Stomach (tissue), 9 donors: ENCODE results near the gene CRADD. TPM values are rescaled to one million over a fixed set of nuclear protein-coding genes. Genes with fewer than 3 reads are reported as not detected.

Experiments used
- DNase-seq, 2 donors: peaks; one replicate each; pipeline versions ENCODE4 v3.0.0 to v3.0.0-alpha.2; 2013 to 2019
- H3K27ac ChIP-seq, 5 donors: fragments of 200-600 bp in 4 of 5; sonication (generic) in 4 of 5; one replicate each; pipeline ENCODE4 v1.5.1; 2013 to 2019; ENCODE audit warnings: mild to moderate bottlenecking in 1 of 5, moderate library complexity in 1 of 5
- H3K27me3 ChIP-seq, 3 donors: fragments of 200-600 bp; sonication (generic); one replicate each; pipeline ENCODE4 v1.5.1; 2017 to 2019; ENCODE audit warnings: mixed run types in 1 of 3
- H3K36me3 ChIP-seq, 4 donors: fragments of 200-600 bp; sonication (generic); 1 replicate in 3 of 4; 2 replicates in 1 of 4; pipeline ENCODE4 v1.5.1; 2016 to 2019
- H3K4me1 ChIP-seq, 4 donors: fragments of 200-600 bp; sonication (generic); one replicate each; pipeline ENCODE4 v1.5.1; 2016 to 2019
- H3K4me3 ChIP-seq, 4 donors: fragments of 200-600 bp; sonication (generic) in 3 of 4; one replicate each; pipeline ENCODE4 v1.5.1; 2016 to 2019; ENCODE audit warnings: mild to moderate bottlenecking in 1 of 4
- H3K9me3 ChIP-seq, 4 donors: fragments of 200-600 bp; sonication (generic); one replicate each; pipeline ENCODE4 v1.5.1; 2016 to 2019
- CTCF ChIP-seq, 7 experiments: fragments of 450-650 bp in 4 of 7; fragments of 200-600 bp in 3 of 7; sonication (generic) in 3 of 7; IDR thresholded peaks; one replicate each; pipeline ENCODE4 v1.5.1; 2016 to 2019; ENCODE audit warnings: antibody characterized with exemption in 7 of 7, control low read depth in 2 of 7, mild to moderate bottlenecking in 1 of 7
- EP300 ChIP-seq: sonication (generic); formaldehyde crosslinking; IDR thresholded peaks from one replicate; pipeline ENCODE4 v1.6.1; 2017; ENCODE audit warnings: antibody characterized with exemption
- POLR2A ChIP-seq, 4 donors: fragments of 450-650 bp; IDR thresholded peaks; one replicate each; pipeline ENCODE4 v1.6.1; 2016; ENCODE audit warnings: antibody characterized with exemption in 4 of 4, control low read depth in 2 of 4, mild to moderate bottlenecking in 1 of 4, moderate library complexity in 1 of 4
- POLR2AphosphoS5 ChIP-seq, 3 donors: sonication (generic); formaldehyde crosslinking; IDR thresholded peaks; one replicate each; pipeline ENCODE4 v1.6.1; 2016; ENCODE audit warnings: antibody characterized with exemption in 3 of 3
- WGBS, 5 donors: extraction: QIAGEN DNeasy Blood & Tissue Kit in 3 of 5; methylation state at CpG; one replicate each; pipeline versions ENCODE4 v1.1.5 to v1.1.7; 2013 to 2018; 5-methylcytosine and 5-hydroxymethylcytosine counted together
- intact Hi-C: fragments of 100-400 bp; cut with DNase I; formaldehyde crosslinking; loops from one replicate; pipeline ENCODE4 v1.15.1; 2023; ENCODE audit warnings: low total_unique reads
- polyA plus RNA-seq, 3 donors: library from polyadenylated mRNA; stranded (reverse); fragments of 200-250 nt; gene quantifications; one replicate each; pipeline ENCODE4 v1.2.3, GENCODE V29; 2013
- total RNA-seq, 5 donors: library from RNA; depleted of rRNA; stranded (reverse); fragments of >200 nt; gene quantifications; one replicate each; pipeline versions ENCODE4 v1.1.0 to v1.2.3, GENCODE V29; 2014 to 2016
- donor health status: healthy with polysubstance abuse.
- donor health status: Bipolar disorder and iron deficiency.
- donor health status: healthy.

CRADD gene
- total and polyA plus RNA-seq, 8 donors, result 2.3 to 30.9 (median 17.1) TPM

GRCh38 chr12:93802698-93803423, 125.7 kb downstream of the CRADD start:
- TF ChIP-seq POLR2AphosphoS5 (IDR thresholded peaks at IDR 0.05) (no peak), EP300 (no peak), CTCF (IDR thresholded peaks at IDR 0.05) (no peak), POLR2A (IDR thresholded peaks at IDR 0.05) (no peak)
- WGBS, 5 donors, result 50 to 83% (median 77%) methylated on average over 2 of the region's 2 CpGs
- intact Hi-C loops, result no loop called here
- Histone ChIP-seq H3K27me3 (no peaks in the 10 kb centered on the region), H3K27ac (peak overlapping the region in 4 of 5 donors; percentile 62 to 93 (median 72)), H3K36me3 (no peaks in the 10 kb centered on the region), H3K4me1 (peaks cover 0 to 32% (median 10%) of the 10 kb centered on the region in 4 donors), H3K4me3 (no peak overlapping the region), H3K9me3 (no peaks in the 10 kb centered on the region)
- DNase-seq, result peak in 1 of 2 donors; percentile 57

GRCh38 chr12:93803424-93803807, 126.2 kb downstream of the CRADD start:
- TF ChIP-seq POLR2AphosphoS5 (IDR thresholded peaks at IDR 0.05) (peak in 2 of 3 donors; percentile 19 to 35), EP300 (no peak)
- intact Hi-C loops, result no loop called here

GRCh38 chr12:93804392-93805179, 127.4 kb downstream of the CRADD start:
- no peak for DNase-seq
- Histone ChIP-seq H3K27me3 (no peaks in the 10 kb centered on the region), H3K9me3 (no peaks in the 10 kb centered on the region), H3K4me3 (no peak overlapping the region), H3K36me3 (no peaks in the 10 kb centered on the region), H3K4me1 (peaks cover 0 to 40% (median 8%) of the 10 kb centered on the region in 4 donors), H3K27ac (peak overlapping the region in 4 of 5 donors; percentile 62 to 93 (median 72))
- intact Hi-C loops, result no loop called here
- TF ChIP-seq POLR2AphosphoS5 (IDR thresholded peaks at IDR 0.05) (no peak), EP300 (no peak), POLR2A (IDR thresholded peaks at IDR 0.05) (no peak), CTCF (IDR thresholded peaks at IDR 0.05) (no peak)
- WGBS, 5 donors, result 72 to 81% (median 76%) methylated on average over 5 of the region's 5 CpGs

More at GRCh38 chr12:93803424-93803807, 126.2 kb downstream of the CRADD start:
- peak overlapping the region in 4 of 5 donors; percentile 62 to 93 (median 72) for H3K27ac ChIP-seq
- DNase-seq, result peak in 1 of 2 donors; percentile 59
- no peak overlapping the region for H3K4me3 ChIP-seq
- 44 to 68% (median 55%) methylated on average over 4 of the region's 4 CpGs for WGBS, 5 donors
- no peaks in the 10 kb centered on the region for H3K9me3 ChIP-seq
- H3K27me3 ChIP-seq, result no peaks in the 10 kb centered on the region
- peaks cover 0 to 34% (median 10%) of the 10 kb centered on the region in 4 donors for H3K4me1 ChIP-seq
- no peaks in the 10 kb centered on the region for H3K36me3 ChIP-seq

GRCh38 chr12:93805736-93806141, 128.6 kb downstream of the CRADD start:
- DNase-seq, result peak in 1 of 2 donors; percentile 67
- WGBS, 5 donors, result 71 to 93% (median 85%) methylated on average over 4 of the region's 4 CpGs

GRCh38 chr12:93807354-93807753, 130.2 kb downstream of the CRADD start:
- Histone ChIP-seq H3K27me3 (no peaks in the 10 kb centered on the region), H3K27ac (peak overlapping the region in 2 of 5 donors; percentile 66 to 93), H3K4me1 (peaks cover 0 to 59% (median 16%) of the 10 kb centered on the region in 4 donors), H3K4me3 (no peak overlapping the region), H3K9me3 (no peaks in the 10 kb centered on the region), H3K36me3 (no peaks in the 10 kb centered on the region)
- DNase-seq, result no peak
- WGBS, 5 donors, result 76 to 85% (median 81%) methylated on average over 2 of the region's 2 CpGs
- TF ChIP-seq POLR2A (IDR thresholded peaks at IDR 0.05), result no peak
- no peak for TF ChIP-seq POLR2AphosphoS5 (IDR thresholded peaks at IDR 0.05)
- no peak for TF ChIP-seq EP300
- TF ChIP-seq CTCF (IDR thresholded peaks at IDR 0.05), result no peak
- intact Hi-C loops, result no loop called here

More at GRCh38 chr12:93805736-93806141, 128.6 kb downstream of the CRADD start:
- peaks cover 0 to 44% (median 8%) of the 10 kb centered on the region in 4 donors for H3K4me1 ChIP-seq
- H3K27ac ChIP-seq, result peak overlapping the region in 3 of 5 donors; percentile 62 to 93 (median 65)
- no peaks in the 10 kb centered on the region for H3K27me3 ChIP-seq
- H3K9me3 ChIP-seq, result no peaks in the 10 kb centered on the region
- intact Hi-C loops, result no loop called here
- no peak overlapping the region for H3K4me3 ChIP-seq
- no peaks in the 10 kb centered on the region for H3K36me3 ChIP-seq
- TF ChIP-seq POLR2AphosphoS5 (IDR thresholded peaks at IDR 0.05) (peak; percentile 33 to 78 (median 36)), POLR2A (IDR thresholded peaks at IDR 0.05) (no peak), EP300 (peak; percentile 95)
